ENCODE data around the gene KCNIP2.

- TF ChIP-seq EZH2 (IDR thresholded peaks at IDR 0.05; ENCODE audit: insufficient read depth, poor library complexity, severe bottlenecking), result no peak
- TF ChIP-seq EZH2phosphoT487 (IDR thresholded peaks at IDR 0.05; ENCODE audit: insufficient read depth, low read depth), result no peak
Observed at GRCh38 chr10:101859530-101859929, 15.9 kb upstream of the KCNIP2 start.

All from GM23248 (cell line).